NT2/D1 (cell line): ENCODE results near the gene MAP2K6.

Experiments
- DNase-seq: peaks from one replicate; pipeline ENCODE4 v3.0.0-alpha.2; 2011; ENCODE audit warnings: low read depth, low spot score
- H3K27me3 ChIP-seq: 2 replicates; pipeline ENCODE4 v1.6.0; 2011; ENCODE audit warnings: mild to moderate bottlenecking; ENCODE audit not compliant: insufficient read length, insufficient read depth
- H3K36me3 ChIP-seq: 2 replicates; pipeline ENCODE4 v1.6.1; 2011; ENCODE audit warnings: mild to moderate bottlenecking, low read length, mixed read lengths; ENCODE audit not compliant: insufficient read depth, insufficient read length
- H3K4me1 ChIP-seq: 2 replicates; pipeline ENCODE4 v1.5.1; 2011; ENCODE audit not compliant: insufficient read depth, insufficient read length
- H3K4me3 ChIP-seq: 2 replicates; pipeline ENCODE4 v1.5.1; 2011; ENCODE audit warnings: low read depth; ENCODE audit not compliant: insufficient read length
- H3K9ac ChIP-seq: 2 replicates; pipeline ENCODE4 v1.6.0; 2011; ENCODE audit warnings: low read depth; ENCODE audit not compliant: insufficient read length
- H3K9me3 ChIP-seq: 2 replicates; pipeline ENCODE4 v1.5.1; 2011; ENCODE audit warnings: mild to moderate bottlenecking, low read length; ENCODE audit not compliant: insufficient read depth
- SUZ12 ChIP-seq: IDR thresholded peaks from 2 replicates; pipeline ENCODE4 v1.6.1; 2011; ENCODE audit not compliant: insufficient read length, insufficient read depth; ENCODE audit errors: extremely low read depth
- YY1 ChIP-seq: IDR thresholded peaks from 2 replicates; pipeline ENCODE4 v1.6.1; 2011; ENCODE audit not compliant: insufficient read length, insufficient read depth
- ZNF274 ChIP-seq: IDR thresholded peaks from 2 replicates; pipeline ENCODE4 v1.6.1; 2011; ENCODE audit warnings: mild to moderate bottlenecking, low read depth, low read length

Gene MAP2K6

GRCh38 chr17:69415431-69415830 lies 934 bp downstream of the MAP2K6 start:
- H3K9ac ChIP-seq: peak overlapping the region; percentile 27
- no peak for DNase-seq
- peaks cover 4% of the 10 kb centered on the region for H3K4me1 ChIP-seq
- no peaks in the 10 kb centered on the region for H3K9me3 ChIP-seq
- no peaks in the 10 kb centered on the region for H3K27me3 ChIP-seq
- H3K4me3 ChIP-seq: peak overlapping the region; percentile 62
- H3K36me3 ChIP-seq: no peaks in the 10 kb centered on the region
- TF ChIP-seq SUZ12 (no peak), YY1 (no peak), ZNF274 (no peak)

GRCh38 chr17:69417545-69418483 lies 3.3 kb downstream of the MAP2K6 start:
- no peaks in the 10 kb centered on the region for H3K9me3 ChIP-seq
- H3K4me1 ChIP-seq: peaks cover 3% of the 10 kb centered on the region
- no peak overlapping the region for H3K9ac ChIP-seq
- H3K4me3 ChIP-seq: no peak overlapping the region
- no peak for DNase-seq
- TF ChIP-seq YY1 (no peak), ZNF274 (no peak), SUZ12 (no peak)
- H3K27me3 ChIP-seq: no peaks in the 10 kb centered on the region
- no peaks in the 10 kb centered on the region for H3K36me3 ChIP-seq

- H3K27me3 ChIP-seq: no peaks in the 10 kb centered on the region
- no peak for DNase-seq
- no peak overlapping the region for H3K9ac ChIP-seq
- H3K4me1 ChIP-seq: peaks cover 3% of the 10 kb centered on the region
- H3K4me3 ChIP-seq: no peak overlapping the region
- TF ChIP-seq ZNF274: no peak
- H3K36me3 ChIP-seq: no peaks in the 10 kb centered on the region
- no peaks in the 10 kb centered on the region for H3K9me3 ChIP-seq
Measured at GRCh38 chr17:69418535-69418934, 4.0 kb downstream of the MAP2K6 start.

- Histone ChIP-seq H3K4me3 (no peak overlapping the region), H3K4me1 (no peaks in the 10 kb centered on the region), H3K36me3 (no peaks in the 10 kb centered on the region), H3K9ac (no peak overlapping the region), H3K27me3 (no peaks in the 10 kb centered on the region), H3K9me3 (no peaks in the 10 kb centered on the region)
- TF ChIP-seq YY1: no peak
- TF ChIP-seq ZNF274: no peak
- TF ChIP-seq SUZ12: no peak
- no peak for DNase-seq
Measured at GRCh38 chr17:69423450-69423849, 9.0 kb downstream of the MAP2K6 start.

DNA sequence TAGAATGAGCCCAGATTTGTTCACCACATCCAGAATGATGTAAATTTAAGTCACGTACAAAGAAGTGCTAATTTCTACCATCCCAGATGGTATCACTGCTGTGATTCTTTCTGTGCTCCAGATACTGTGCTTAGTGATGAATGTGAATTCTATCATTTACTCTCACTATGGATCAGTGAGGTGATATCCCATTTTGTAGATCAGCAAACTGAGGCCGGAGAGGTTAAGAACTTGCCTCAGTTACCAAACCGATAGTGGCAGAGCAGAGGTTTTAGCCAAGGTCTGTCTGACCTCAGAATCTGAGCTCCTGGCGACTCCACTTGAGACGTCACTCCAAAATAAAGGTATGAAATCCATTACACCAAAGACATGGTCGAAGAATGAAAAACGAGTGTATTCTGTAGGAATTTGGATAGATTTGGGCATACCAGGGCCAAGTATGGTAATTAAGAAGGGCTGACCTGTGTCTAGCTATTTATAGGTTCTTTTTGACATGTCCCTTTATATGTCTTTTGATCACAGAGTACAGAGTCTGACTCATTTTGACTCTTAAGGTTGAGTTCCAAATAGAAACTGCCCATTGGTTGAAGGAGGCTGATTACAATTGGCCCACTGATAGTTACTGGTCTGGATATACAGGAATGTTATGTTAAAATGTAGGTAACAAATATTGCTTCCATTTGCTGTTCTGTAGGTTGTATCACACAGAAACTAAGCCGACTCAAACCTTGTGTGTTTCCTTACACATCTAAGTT lies 10.0 kb downstream of the MAP2K6 start:
- Histone ChIP-seq H3K9ac (no peak overlapping the region), H3K9me3 (no peaks in the 10 kb centered on the region), H3K36me3 (no peaks in the 10 kb centered on the region), H3K4me3 (no peak overlapping the region), H3K27me3 (no peaks in the 10 kb centered on the region), H3K4me1 (no peaks in the 10 kb centered on the region)
- TF ChIP-seq SUZ12 (no peak), ZNF274 (no peak), YY1 (no peak)
- DNase-seq: no peak

DNA sequence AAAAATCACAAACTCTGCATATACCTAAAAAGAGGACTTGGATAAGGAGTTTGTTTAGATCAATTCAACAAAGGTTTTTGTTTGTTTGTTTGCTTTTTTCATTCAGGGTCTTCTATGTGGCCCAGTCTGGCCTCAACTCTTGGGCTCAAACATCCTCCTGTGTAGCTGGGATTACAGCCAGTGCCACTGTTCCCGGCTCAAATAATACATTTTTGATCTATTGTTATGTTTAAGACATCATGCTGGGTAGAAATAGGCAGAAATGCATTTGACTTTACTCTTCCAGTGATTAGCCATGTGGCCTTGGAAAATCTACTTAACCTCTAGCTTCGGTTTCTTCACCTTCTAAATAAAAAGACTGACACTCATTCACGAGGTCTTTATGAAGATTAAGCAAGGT lies 11.5 kb downstream of the MAP2K6 start:
- Histone ChIP-seq H3K4me1 (no peaks in the 10 kb centered on the region), H3K9ac (no peak overlapping the region), H3K36me3 (no peaks in the 10 kb centered on the region), H3K4me3 (no peak overlapping the region), H3K9me3 (no peaks in the 10 kb centered on the region), H3K27me3 (no peaks in the 10 kb centered on the region)
- DNase-seq: no peak
- TF ChIP-seq ZNF274: no peak
- no peak for TF ChIP-seq SUZ12
- no peak for TF ChIP-seq YY1
